Motor neuron (in vitro differentiated cells): Measurements from ENCODE around the gene SFXN2. TPM values are rescaled to one million over a fixed set of nuclear protein-coding genes. Genes with fewer than 3 reads are reported as not detected.
"Not testable (repeated sequence)": the region's sequence is repeated elsewhere in the genome, so short reads cannot be mapped to it uniquely, and the experiment has no call there.

Experiments used
- ATAC-seq, 8 experiments: fragments of 200-7000 bp; cut with Tn5 transposase; replicated peaks in 6 of 8; 2 replicates each; pipeline ENCODE4 v1.8.0; 2021; ENCODE audit warnings: mild to moderate bottlenecking in 8 of 8, moderate library complexity in 8 of 8
- H3K27ac ChIP-seq, 2 donors: fragments of 250-450 bp; sonication (Bioruptor Pico); 2 replicates each; pipeline ENCODE4 v1.9.0; 2021; ENCODE audit warnings: antibody characterized with exemption in 2 of 2, mild to moderate bottlenecking in 2 of 2, moderate library complexity in 1 of 2
- H3K4me1 ChIP-seq, 2 donors: fragments of 250-450 bp; sonication (Bioruptor Pico); replicated peaks in 1 of 2; 2 replicates each; pipeline ENCODE4 v1.6.1; 2021; ENCODE audit warnings: antibody characterized with exemption in 2 of 2, mild to moderate bottlenecking in 2 of 2, moderate library complexity in 1 of 2
- H3K4me3 ChIP-seq, 5 donors: fragments of 250-450 bp; sonication (Bioruptor Pico); 2 replicates each; pipeline ENCODE4 v1.9.0; 2021; ENCODE audit warnings: antibody characterized with exemption in 5 of 5, mild to moderate bottlenecking in 5 of 5, moderate library complexity in 4 of 5
- WGBS, 10 experiments: fragments of 450-650 bp; shearing (Covaris generic); methylation state at CpG; one replicate each; pipeline ENCODE4 v1.0.0; 2022; 5-methylcytosine and 5-hydroxymethylcytosine counted together
- in situ Hi-C, 9 experiments: fragments of 400-800 bp; cut with MboI; loops; one replicate each; pipeline ENCODE4 v1.15.0; 2021; ENCODE audit warnings: low sequenced_read_pairs in 9 of 9, low pct_unique_long_range_greater_than_20kb in 2 of 9; ENCODE audit not compliant: unreplicated experiment in 9 of 9
- total RNA-seq, 8 experiments: library from RNA; unstranded; fragments of 300-600 nt; gene quantifications; 2 replicates each; pipeline versions ENCODE4 v1.2.3 to v1.2.4, GENCODE V29; 2022

Gene SFXN2
- total RNA-seq, 8 experiments from 2014 or later, result 1.2 to 21.5 (median 4.9) TPM

DNA sequence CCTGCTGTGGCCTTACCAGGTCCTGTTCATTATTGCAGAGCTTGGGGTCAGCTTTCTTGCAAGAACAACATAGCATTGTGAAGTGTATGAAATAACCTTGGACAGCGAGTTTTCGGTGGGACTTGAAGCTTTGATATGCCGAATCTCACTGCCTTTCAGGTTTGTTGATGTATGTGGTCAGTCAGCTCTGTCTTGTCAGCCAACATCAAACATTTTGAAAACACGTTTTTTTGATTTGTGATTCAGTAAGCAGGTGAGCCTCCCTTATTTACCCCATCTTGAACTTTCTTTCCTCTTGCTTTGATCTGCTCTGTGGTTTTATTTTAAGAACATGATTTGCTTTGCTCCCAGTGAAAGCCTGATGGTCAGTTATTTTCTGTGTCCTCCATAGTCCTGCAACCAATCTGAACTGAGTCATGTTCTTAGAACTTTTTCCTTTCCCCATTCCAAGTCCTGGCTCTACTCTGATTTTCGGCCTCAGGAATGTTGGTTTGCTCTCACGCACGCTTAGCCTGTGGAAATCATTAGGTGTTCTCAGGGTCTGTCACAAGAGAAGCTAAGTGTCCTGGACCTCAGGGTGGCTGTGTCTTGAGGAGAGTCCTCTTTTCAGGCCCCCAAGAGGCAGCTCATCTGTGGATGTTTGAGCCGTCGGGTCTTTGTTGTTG is 38.0 kb downstream of the SFXN2 start:
- H3K27ac ChIP-seq, result no peak overlapping the region
- peak in 1 of 8 experiments; percentile 21 for ATAC-seq
- no peaks in the 10 kb centered on the region for H3K4me1 ChIP-seq
- in situ Hi-C loops, result loop anchor here in 1 of 9 experiments (10.0 kb wide), 1 partner anchor 62 kb away; no protein-coding TSS in a partner anchor
- no peak overlapping the region for H3K4me3 ChIP-seq
- 60 to 100% (median 83%) methylated on average over 1 to 8 of the region's 9 CpGs; no CpG with 5 or more reads in 3 of the 10 experiments for WGBS, 10 experiments

DNA sequence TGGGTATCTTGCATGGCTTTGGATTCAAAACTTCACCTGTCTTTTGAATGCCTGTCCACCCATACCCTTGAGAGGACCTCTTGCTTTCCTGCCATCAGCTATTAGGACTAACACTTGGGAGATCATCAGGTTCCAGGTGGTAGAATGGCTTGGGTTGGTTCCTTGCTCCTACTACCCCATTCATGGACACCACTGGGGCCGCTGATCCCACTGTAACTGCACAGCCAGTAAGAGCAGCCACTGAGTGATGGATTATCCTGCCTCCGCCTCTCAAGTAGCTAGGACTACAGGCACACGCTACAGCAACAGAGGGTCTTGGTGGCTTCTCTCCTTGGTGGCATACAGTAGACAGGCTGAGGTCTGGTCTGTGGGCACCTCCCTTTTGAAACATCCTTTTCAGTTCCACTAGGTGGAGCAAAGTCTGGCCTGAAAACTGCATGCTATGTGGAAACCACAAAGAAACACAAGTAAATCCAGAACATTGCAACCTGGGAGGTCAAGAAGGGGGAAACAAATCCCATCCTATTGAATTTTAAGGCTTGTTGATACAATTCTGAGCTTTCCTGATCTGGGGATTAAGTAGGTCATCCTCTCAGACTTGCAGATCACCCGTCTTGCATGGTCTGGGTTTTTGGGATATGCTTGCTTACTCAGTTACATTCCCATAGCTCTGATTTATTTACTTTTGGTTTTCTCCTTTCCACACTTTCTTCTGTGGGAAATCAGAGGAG is 38.7 kb downstream of the SFXN2 start:
- Histone ChIP-seq H3K27ac (no peak overlapping the region), H3K4me1 (peaks cover 0 to 6% of the 10 kb centered on the region in 2 donors), H3K4me3 (no peak overlapping the region)
- 63 to 100% (median 92%) methylated on average over 1 to 3 of the region's 4 CpGs; no CpG with 5 or more reads in 5 of the 10 experiments for WGBS, 10 experiments
- in situ Hi-C loops, result loop anchor here in 1 of 9 experiments (10.0 kb wide), 1 partner anchor 62 kb away; no protein-coding TSS in a partner anchor
- peak; percentile 30 to 97 (median 67) for ATAC-seq

DNA sequence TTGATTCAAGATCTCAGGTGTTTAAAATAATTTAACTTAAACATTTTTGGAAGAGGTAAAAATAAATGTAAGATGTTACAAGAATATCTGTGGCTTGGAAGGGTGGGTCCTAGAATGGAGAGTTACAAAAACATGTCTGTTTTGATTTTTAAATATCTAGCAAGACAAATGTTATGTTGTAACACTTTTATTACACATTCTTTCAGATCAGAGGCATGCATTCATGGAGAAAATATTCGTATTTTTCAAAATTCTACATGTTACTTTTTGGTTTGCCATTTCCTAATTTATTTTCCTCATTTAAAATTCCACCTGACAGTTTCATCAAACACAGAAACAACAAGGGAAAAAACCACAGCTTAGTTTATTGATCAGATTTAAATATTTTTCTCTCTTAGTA is 39.3 kb downstream of the SFXN2 start:
- H3K4me3 ChIP-seq, result no peak overlapping the region
- in situ Hi-C loops, result loop anchor here in 1 of 9 experiments (10.0 kb wide), 1 partner anchor 61 kb away; no protein-coding TSS in a partner anchor
- no peak overlapping the region for H3K27ac ChIP-seq
- WGBS, 10 experiments, result 0 to 100% (median 67%) methylated on average over 1 of the region's 1 CpG; no CpG with 5 or more reads in 1 of the 10 experiments
- peak in 2 of 8 experiments; percentile 37 to 51 for ATAC-seq
- peaks cover 6 to 11% of the 10 kb centered on the region in 2 donors for H3K4me1 ChIP-seq

DNA sequence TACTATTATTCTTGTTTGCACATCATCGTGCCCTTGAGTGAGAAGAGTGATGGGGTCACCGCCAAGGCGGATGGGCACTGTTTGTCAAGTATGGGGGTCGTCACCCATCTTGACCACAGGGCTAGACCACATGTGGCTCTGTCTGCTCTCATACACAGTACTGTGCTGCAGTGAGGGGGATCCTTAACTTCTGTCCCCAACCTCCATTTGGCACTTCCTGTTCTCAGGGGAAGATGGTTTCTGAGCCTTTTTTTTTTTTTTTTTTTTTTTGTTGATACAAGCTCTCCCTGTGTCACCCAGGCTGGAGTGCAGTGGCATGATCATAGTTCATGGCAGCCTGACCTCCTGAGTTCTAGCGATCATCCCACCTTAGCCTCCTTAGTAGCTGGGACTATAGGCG is 42.9 kb downstream of the SFXN2 start:
- in situ Hi-C loops, result loop anchor here in 1 of 9 experiments (10.0 kb wide), 1 partner anchor 57 kb away; no protein-coding TSS in a partner anchor
- WGBS, 10 experiments, result 70 to 100% (median 92%) methylated on average over 1 to 6 of the region's 6 CpGs; no CpG with 5 or more reads in 3 of the 10 experiments
- Histone ChIP-seq H3K27ac (no peak overlapping the region), H3K4me1 (peaks cover 10 to 18% of the 10 kb centered on the region in 2 donors), H3K4me3 (no peak overlapping the region)
- ATAC-seq, result no peak

DNA sequence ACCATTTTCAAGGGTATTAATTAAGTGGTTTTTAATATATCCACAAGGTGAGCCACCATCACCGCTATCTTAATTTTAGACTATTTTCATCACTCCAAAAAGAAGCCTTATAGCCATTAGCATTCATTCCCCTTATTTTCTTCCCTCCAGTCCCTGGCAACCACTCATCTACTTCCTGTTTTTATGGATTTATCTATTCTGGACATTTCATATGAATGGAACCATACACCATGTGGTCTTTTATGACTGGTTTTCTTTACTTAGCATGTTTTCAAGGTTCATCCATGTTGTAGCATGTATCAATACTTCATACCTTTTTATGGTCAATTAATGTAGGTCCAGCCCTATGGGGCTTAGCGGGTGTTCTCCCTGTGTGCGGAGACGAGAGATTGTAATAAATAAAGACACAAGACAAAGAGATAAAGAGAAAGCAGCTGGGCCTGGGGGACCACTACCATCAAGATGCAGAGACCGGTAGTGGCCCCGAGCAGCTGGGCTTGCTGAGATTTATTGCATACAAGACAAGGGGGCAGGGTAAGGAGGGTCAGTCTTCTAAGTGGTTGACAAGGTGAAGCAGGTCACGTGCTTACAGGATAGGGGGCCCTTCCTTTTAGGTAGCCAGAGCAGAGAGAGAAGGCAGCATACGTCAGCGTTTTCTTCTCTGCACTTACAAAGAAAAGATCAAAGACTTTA is 44.0 kb downstream of the SFXN2 start:
- no peak overlapping the region for H3K4me3 ChIP-seq

DNA sequence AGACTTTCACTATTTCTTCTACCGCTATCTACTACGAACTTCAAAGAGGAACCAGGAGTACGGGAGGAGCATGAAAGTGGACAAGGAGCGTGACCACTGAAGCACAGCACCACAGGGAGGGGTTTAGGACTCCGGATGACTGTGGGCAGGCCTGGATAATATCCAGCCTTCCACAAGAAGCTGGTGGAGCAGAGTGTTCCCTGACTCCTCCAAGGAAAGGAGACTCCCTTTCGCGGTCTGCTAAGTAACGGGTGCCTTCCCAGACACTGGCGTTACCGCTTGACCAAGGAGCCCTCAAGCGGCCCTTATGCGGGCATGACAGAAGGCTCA is 44.5 kb downstream of the SFXN2 start:
- Histone ChIP-seq H3K27ac (peak overlapping the region; percentile 61), H3K4me1 (peaks cover 10 to 18% of the 10 kb centered on the region in 2 donors)
- not testable (repeated sequence) for ATAC-seq, H3K4me3 ChIP-seq
- in situ Hi-C loops, result loop anchor here in 1 of 9 experiments (10.0 kb wide), 1 partner anchor 56 kb away; no protein-coding TSS in a partner anchor
- WGBS, 10 experiments, result no CpG with 5 or more reads among the region's 12 CpGs

More for the DNA sequence above, 44.0 kb downstream of the SFXN2 start:
- Histone ChIP-seq H3K27ac (peak overlapping the region; percentile 61), H3K4me1 (peaks cover 10 to 18% of the 10 kb centered on the region in 2 donors)
- 10 to 82% (median 25%) methylated on average over 1 to 9 of the region's 9 CpGs; no CpG with 5 or more reads in 1 of the 10 experiments for WGBS, 10 experiments
- in situ Hi-C loops, result loop anchor here in 1 of 9 experiments (10.0 kb wide), 1 partner anchor 56 kb away; no protein-coding TSS in a partner anchor
- peak in 5 of 8 experiments; percentile 66 to 88 (median 84) for ATAC-seq

DNA sequence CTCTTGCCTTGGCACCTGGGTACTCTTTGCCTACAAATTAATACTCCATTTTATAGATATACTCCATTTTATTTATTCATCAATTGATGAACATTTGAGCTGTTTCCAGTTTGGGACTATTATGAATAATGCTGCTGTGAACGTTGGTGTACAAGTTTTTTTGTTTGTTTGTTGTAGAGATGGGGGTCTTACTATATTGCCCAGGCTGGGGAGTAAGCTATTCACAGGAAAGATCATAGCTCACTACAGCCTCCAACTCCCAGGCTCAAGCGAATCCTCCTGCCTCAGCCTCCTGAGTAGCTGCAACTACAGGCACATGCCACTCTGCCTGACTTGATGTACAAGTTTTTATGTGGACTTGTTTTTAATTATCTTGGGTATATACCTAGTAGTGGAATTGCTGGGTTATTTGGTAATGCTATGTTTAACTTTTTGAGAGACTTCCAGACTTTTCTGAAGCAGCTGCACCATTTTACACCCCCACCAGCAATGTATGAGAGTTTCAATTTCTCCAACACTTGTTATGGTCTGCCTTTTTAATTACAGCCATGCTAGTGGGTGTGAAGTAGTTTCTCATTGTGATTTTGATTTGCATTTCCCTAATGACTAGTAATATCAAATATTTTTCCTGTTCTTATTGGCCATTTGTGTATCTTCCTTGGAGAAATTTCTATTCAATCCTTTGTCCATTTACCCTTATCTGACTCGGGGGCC is 45.2 kb downstream of the SFXN2 start:
- 71 to 100% (median 90%) methylated on average over 1 to 3 of the region's 3 CpGs for WGBS, 10 experiments
- no peak overlapping the region for H3K27ac ChIP-seq

DNA sequence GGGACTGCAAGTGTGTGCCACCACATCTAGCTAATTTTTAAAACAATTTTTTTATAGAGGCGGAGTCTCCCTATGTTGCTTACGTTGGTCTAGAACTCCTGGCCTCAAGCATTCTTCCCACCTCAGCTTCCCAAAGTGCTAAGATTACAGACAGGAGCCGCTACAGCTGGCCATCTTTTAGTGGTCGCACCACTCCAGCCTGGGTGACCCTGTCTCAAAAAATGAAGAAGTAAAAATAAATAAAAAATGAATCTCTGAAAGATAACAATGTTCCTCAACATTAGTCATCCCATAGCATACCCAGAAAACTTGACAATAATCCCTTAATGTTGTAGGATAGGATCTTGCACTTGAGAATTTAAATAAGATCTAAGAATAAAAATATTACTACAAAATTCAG is 47.5 kb downstream of the SFXN2 start:
- in situ Hi-C loops, result no loop called here
- Histone ChIP-seq H3K4me3 (no peak overlapping the region), H3K4me1 (peaks cover 10 to 18% of the 10 kb centered on the region in 2 donors), H3K27ac (no peak overlapping the region)
- WGBS, 10 experiments, result 70 to 100% (median 97%) methylated on average over 1 to 4 of the region's 4 CpGs
- no peak for ATAC-seq

More for the DNA sequence above, 45.2 kb downstream of the SFXN2 start:
- in situ Hi-C loops, result loop anchor here in 1 of 9 experiments (10.0 kb wide), 1 partner anchor 55 kb away; no protein-coding TSS in a partner anchor
- no peak overlapping the region for H3K4me3 ChIP-seq
- ATAC-seq, result no peak
- H3K4me1 ChIP-seq, result peaks cover 10 to 18% of the 10 kb centered on the region in 2 donors

DNA sequence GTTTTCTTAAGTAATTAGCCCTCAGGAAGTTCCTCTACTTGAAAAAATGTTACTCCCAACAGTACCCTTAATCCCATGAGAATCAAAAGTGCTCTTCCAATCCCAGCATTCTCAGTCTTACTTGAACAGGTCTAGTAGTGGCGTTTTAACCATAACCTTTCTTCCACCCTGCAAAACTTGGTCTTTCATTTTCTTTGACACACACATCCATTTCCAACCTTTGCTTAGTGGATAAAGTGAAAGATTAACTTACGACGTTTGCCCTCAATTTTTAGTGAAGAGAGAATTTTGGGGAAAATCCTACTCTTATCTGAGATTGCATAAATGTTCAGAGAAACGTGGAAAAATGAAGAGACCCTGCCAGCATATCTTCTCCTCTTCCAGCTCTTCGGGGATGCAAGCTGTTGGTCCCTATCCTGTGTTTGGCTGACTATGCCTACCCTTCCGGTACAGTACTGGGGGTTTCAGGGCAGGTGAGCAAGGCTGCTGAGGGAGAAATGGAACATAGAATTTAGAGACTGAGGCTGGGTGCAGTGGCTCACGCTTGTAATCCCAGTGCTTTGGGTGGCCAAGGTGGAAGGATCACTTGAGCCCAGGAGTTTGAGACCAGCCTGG is 48.1 kb downstream of the SFXN2 start:
- Histone ChIP-seq H3K4me3 (no peak overlapping the region), H3K27ac (no peak overlapping the region), H3K4me1 (peaks cover 10 to 18% of the 10 kb centered on the region in 2 donors)
- no peak for ATAC-seq
- WGBS, 10 experiments, result 66 to 100% (median 91%) methylated on average over 1 to 7 of the region's 7 CpGs
- in situ Hi-C loops, result no loop called here

DNA sequence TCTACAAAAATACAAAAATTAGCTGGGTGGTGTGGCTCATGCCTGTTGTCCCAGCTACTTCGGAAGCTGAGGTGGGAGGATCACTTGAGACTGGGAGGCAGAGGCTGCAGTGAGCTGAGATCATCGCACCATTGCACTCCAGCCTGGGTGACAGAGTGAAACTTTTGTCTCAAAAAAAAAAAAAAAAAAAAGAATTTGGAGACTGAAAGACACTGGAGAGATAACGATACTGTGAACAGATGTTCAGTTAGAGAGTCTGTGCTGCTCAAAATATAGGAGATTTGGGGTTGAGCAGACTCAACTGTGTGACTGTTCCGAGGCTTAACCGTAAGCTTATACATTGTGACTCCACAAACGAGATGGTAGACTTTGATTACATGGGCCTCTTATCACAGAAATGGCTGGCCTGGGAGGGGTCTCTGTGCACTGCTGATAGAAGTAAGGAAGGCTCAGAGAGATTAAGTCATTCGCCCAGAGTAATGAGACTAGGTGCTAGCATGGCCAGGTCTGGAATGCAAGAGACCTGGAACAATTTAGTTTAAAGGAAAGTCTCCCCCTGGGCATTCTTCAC is 48.7 kb downstream of the SFXN2 start:
- no peak overlapping the region for H3K4me3 ChIP-seq
- no peak overlapping the region for H3K27ac ChIP-seq
- peak in 1 of 8 experiments; percentile 29 for ATAC-seq
- 70 to 100% (median 94%) methylated on average over 1 to 7 of the region's 7 CpGs; no CpG with 5 or more reads in 1 of the 10 experiments for WGBS, 10 experiments
- H3K4me1 ChIP-seq, result peaks cover 10 to 12% of the 10 kb centered on the region in 2 donors
- in situ Hi-C loops, result no loop called here

DNA sequence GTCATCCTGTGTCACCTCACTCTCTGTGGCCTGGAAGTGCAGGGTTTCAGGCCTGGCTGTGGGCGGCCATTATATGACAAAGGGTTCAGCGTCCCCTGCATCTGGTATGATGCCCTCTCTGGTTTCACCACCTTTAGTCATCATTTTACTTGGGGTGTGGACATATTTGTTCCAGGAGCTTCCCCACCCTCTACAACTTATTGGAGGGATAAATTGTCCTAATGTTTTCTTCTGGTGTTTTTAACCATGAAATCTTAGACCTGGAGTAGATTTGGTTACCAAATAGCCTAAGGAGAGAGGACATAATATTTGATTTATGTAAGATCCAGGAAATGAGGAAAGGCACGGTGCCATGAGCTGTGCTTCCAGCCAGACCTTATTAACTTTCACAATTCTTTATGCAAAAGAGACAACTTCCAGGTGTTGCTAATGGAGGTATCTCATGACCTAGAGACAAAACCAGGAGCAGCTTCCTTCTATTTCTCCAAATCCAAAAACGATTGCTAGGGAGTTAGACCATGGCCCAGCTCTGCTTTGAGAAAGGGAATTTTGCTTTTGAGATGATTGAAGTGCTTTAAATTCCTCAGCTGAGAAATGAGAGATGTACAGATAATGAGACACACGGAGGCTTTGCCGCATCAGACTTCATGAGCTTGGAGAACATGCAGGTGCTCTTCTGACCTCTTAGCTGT is 50.2 kb downstream of the SFXN2 start:
- WGBS, 10 experiments, result 0 to 100% (median 78%) methylated on average over 1 to 4 of the region's 6 CpGs
- no peak overlapping the region for H3K4me3 ChIP-seq
- peak in 3 of 8 experiments; percentile 55 to 86 (median 83) for ATAC-seq
- H3K27ac ChIP-seq, result no peak overlapping the region
- in situ Hi-C loops, result no loop called here
- peaks cover 0 to 7% of the 10 kb centered on the region in 2 donors for H3K4me1 ChIP-seq
